ACHN (cell line): ENCODE results near the gene CSAD.

Experiments used
- DNase-seq: peaks from one replicate; pipeline ENCODE4 v3.0.0-alpha.2; 2015
- in situ Hi-C: cut with HindIII; loops from 2 replicates; pipeline ENCODE4 v1.10.0; 2017; ENCODE audit warnings: low sequenced_read_pairs, low pct_ligation_motif_present, low pct_unique_long_range_greater_than_20kb

Gene CSAD

GRCh38 chr12:53219956-53220693 is 39.4 kb upstream of the CSAD start:
- in situ Hi-C loops, result no loop called here
- no peak for DNase-seq

DNA sequence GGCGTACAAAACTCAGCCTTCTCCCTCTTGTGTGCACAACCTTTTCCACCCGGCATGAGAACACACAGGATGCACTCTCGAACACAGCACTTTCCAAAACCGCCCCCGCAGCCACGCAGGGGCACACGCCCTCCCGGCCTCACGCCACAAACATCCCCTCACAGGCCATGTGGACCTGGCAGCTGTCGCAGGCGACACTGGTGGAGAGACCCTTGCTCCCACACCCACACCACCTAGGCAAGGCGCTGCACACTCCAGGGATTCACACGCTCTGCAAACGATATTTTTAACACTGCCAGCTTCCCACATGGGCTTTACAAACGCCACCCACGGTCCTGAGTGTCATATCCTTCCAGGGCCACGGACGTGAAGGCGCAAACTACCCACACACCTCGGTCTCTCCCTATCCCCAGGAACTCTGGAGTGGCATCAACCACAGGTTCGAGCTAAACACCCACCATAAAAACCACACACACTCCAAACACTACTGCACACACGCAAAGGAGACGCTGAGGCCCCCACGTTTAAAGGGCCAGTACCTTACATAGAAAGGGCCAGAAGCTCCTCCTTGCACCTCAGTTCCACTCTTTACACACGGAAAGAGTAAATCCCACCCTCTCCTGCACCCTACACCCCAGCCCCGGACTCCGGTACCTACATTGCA is 38.7 kb upstream of the CSAD start:
- in situ Hi-C loops, result no loop called here

DNA sequence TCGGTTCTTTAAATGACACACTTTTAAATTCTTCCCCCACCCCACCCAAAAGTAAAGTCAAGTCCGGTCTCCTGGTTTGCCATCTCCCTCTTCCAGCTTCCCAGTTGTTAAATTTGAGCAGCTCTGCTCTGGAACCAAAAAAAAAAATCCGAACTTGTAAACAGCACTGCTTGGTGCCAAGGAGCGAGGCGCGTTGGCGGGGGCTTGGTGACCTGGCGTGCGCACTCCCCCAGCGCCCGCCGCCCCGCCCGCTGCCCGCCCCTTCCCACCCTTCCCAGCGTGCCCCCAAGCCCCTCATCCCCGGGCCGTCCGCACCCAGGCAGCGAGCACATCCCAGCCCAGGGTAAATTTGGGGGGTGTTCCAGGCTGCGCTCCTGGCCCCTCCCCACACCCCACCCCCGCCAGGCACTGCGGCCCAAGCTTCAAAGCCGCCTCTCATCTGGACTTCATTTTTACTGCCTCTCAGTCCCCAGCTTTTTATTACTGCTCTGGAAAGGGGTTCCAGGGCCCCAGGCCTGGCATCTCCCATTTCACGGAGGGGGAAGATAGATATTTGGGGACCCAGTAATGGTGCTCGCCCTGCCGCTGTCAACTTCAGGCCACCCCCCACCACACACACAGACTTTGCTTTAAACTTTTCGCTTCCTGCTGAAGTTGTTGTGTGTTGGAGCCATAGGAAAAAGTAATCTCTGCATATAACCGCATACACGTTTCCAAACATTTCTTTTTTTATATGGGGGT is 38.0 kb upstream of the CSAD start:
- no peak for DNase-seq
- in situ Hi-C loops, result no loop called here

More for the DNA sequence above, 38.7 kb upstream of the CSAD start:
- DNase-seq, result no peak

- in situ Hi-C loops, result no loop called here
- no peak for DNase-seq
These were observed 37.2 kb upstream of the CSAD start for GRCh38 chr12:53217931-53218307.

- in situ Hi-C loops, result no loop called here
- no peak for DNase-seq
These were observed 36.6 kb upstream of the CSAD start for GRCh38 chr12:53217051-53217930.

DNA sequence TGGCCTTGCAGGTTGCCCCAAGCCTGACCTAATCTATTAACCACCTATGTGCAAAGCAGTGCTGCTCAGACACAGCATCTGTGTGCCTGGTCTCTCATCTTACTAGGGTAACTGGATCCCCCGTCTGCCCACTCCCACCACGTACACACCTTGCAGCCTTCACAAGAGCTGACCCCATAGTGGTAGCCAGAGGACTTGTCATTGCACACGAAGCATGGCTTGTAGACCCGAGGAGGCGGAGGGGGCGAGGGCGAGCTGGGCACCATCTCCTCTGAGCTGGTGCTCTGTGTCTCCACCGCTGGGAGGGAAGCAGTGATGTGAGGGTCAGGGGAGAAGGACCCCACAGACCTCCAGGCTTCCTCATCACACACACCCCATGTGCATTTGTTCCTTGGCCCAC is 34.8 kb upstream of the CSAD start:
- no peak for DNase-seq
- in situ Hi-C loops, result no loop called here

DNA sequence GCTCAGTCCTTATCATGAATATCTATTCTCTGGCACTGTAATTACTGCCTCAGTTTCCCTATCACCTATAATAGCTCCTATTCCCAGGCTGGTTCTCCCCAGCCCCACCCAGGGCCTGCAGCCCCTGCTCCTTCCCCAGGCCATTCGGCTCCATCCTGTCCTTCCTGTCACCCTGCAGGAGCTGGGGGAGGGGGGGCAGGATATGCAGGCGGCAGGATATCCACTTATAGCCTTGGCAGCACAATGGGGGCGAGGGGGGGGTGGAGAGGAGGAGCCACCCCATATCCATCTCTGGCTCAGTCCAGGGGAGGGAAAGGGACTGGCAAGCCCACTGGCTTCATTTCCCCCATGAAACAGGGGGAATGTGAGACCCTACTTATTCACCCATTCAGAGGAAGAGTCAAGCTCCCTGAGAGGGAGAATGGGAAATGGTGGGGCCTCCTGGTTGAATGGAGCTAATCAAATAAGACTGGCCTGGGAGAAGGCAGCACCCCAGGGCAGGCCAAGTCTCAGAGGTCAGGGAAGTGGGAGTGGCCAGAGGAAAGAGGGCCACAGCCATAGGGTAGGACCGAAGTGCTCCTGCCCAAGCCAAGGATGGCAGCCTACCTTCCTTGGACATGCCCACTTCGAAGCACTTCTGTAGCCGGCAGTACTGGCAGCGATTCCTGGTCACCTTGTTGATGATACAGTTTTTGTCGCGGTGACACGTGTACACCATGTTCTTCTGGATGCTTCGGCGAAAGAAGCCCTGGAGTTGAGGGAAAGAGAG is 34.1 kb upstream of the CSAD start:
- no peak for DNase-seq
- in situ Hi-C loops, result no loop called here

GRCh38 chr12:53214221-53214620 is 33.5 kb upstream of the CSAD start:
- DNase-seq, result no peak
- in situ Hi-C loops, result no loop called here

DNA sequence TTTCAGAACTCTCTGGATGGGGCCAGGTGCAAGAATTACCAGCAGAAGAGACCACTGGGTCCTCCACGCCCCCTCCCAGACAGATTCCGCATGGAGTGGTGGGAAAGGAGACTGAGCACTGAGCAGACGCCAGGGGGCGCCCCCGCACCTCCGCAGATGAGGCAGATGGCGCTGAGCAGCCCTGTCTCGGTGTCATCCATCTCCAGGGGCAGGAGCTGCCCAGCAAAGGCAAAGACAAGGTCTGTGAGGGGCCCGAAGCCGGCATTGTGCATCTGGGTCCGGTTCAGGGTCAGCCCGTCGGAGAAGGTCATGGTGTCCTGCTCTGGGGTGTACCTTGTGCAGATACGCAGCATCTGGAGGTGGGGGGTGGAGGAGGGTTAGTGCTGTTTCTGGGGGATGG is 32.6 kb upstream of the CSAD start:
- in situ Hi-C loops, result no loop called here
- DNase-seq, result peak; percentile 83

DNA sequence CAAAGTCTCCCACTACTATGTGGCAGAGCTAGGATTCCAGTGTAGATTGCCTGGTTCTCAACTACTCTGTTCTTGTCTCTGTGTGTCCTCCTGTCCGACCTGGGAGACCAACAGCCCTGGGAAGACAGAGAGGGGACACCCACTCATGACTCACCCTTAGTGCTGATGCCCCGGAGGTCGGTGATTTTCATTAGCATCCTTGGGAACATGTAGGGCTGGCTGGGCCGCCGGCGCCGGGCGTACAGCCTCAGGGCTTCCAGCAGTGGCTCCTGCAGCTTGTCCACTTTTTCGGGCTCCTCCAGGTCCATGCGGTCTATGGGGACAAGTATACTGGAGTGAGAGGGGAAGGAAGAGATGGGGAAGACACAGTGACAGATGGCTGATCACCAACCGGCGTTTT is 32.2 kb upstream of the CSAD start:
- in situ Hi-C loops, result no loop called here

GRCh38 chr12:53211476-53212381 is 31.0 kb upstream of the CSAD start:
- in situ Hi-C loops, result no loop called here
- peak; percentile 32 for DNase-seq

More for the DNA sequence above, 32.2 kb upstream of the CSAD start:
- DNase-seq, result no peak

GRCh38 chr12:53210843-53211242 is 30.1 kb upstream of the CSAD start:
- in situ Hi-C loops, result no loop called here
- DNase-seq, result no peak

- DNase-seq, result no peak
- in situ Hi-C loops, result no loop called here
These were observed 28.2 kb upstream of the CSAD start for GRCh38 chr12:53208877-53209463.

DNA sequence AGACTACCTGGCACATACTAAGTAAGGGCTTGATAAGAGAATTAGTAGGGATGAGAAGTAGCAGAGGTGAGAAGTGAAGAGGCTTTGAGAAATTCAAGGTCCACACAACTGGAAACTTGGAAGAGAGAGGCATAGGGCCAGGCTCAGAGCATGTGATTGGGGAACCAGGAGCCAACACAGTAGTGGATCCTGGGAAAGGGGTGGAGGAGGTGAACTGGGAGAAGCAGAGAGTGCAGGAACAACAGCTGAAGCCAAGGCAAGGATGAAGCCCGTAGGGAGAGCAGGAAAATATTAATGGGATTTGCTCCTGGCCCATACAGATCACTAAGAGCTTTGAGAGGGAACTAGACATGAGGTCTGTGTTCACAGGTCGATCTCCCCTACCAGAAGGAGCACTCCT is 27.7 kb upstream of the CSAD start:
- in situ Hi-C loops, result no loop called here
- no peak for DNase-seq

DNA sequence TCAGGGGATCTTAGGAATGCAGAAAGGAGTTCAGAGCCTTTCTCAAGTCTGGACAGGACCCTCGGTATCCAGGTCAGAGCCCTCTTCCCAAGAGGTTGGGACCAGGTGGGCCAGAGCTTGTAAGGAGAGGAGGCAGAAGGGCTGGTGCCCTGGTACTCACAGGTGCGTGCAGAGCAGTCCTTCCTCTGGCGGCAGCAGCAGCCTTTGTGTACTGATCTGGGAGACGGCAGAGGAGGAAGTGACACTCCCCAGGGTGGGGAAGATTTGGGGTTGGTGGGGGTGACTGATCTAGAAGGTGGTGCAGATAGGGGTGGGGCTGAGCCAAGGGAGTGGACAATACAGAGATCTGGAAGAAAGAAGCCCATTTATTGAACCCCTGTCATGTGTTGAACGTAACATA is 26.3 kb upstream of the CSAD start, which contains the start of gene ITGB7:
Gene ITGB7 (minus strand): TSS at position 210 of the 400 bp plus-strand sequence. CDS start 6,808 bp downstream, outside the sequence.
- in situ Hi-C loops, result no loop called here
- no peak for DNase-seq

DNA sequence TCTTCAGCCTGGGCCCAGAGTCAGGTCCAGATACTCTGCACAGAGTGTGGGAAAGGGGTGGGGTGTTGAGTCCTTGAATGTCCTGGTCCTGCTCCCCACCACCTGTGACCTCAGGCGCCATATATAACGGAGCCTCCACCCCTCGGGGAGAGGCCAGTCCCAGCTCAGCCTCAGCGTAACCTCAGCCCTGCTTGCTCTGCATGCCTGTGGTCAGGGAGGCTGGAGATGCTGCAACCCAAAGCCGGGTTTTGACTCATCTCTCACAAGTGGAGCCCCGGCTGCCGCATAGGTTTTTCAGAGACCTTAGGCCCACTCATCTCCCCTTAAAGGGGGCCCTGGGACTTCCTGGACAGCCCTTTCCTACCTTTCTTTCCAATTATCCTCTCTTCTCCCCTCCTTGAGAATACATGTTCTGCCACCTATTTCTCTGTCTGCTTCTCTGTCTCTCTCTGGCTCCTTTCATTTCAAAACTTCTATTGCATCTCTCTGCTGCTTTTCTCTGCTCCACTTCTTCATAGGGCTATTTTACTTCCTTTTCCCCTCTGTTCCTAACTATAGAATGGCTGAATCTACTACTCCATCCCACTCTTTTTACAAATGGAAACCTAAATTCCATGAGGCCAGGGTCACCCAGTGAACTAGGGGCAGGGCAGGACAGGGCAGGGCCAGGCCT is 25.2 kb upstream of the CSAD start:
- peak; percentile 86 for DNase-seq
- in situ Hi-C loops, result no loop called here
